Measurements from ENCODE around the gene SIK3.

Gene SIK3

DNA sequence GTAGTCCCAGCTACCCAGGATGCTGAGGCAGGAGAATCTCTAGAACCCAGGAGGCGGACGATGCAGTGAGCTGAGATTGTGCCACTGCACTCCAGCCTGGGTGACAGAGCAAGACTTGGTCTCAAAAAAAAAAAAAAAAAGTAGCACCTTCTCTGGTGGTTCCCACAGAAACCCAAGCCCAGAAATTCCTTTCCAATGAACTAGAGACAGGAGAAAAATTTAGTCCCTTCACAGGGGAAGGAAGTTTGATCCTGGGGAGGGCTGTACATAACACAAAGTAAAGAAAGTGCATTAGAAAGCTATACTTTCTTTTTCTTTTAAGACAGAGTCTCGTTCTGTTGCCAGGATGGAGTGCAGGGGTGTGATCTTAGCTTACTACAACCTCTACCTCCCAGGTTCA lies 235.3 kb downstream of the SIK3 start:
- DNase-seq (ENCODE audit: low spot score) = no peak

DNA sequence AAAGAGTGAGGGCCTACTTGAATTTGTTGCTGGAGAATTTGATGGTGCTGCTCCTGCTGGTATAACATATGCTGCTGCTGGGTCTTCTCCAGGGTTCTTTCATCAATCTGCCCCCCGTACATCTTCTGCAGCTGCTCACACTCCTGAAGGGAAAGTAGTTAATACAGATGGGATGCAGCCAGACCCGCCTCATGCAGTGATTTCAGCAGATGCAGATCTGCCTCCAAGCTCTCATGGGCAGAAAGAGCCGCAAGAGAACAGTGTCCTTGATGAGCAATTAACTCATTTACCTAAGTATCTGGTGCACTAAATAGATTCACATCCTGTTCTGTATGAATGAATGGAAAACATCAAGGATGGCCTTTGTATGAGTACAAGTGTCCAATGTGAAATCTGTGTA lies 236.0 kb downstream of the SIK3 start:
- DNase-seq (ENCODE audit: low spot score) = no peak

DNA sequence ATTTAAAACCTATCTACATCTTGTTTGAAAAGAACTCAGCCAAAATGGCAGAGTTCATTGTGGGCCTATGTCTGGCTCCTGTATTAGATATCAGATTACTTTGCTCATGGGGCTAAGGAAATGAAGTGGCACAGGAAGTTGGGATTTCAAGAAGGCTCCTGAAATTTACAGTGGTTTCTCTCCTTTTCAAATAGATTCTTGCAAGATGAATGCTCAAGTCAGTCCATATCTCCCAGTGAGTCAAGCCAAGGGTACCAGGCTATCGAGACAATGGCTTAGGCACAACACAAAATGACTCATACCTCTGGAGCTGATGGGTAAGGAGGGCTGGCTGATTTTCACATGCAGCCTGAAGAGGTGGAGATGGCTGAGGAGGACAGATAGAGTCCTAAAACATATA lies 236.7 kb downstream of the SIK3 start:
- no peak for DNase-seq (ENCODE audit: low spot score)

DNA sequence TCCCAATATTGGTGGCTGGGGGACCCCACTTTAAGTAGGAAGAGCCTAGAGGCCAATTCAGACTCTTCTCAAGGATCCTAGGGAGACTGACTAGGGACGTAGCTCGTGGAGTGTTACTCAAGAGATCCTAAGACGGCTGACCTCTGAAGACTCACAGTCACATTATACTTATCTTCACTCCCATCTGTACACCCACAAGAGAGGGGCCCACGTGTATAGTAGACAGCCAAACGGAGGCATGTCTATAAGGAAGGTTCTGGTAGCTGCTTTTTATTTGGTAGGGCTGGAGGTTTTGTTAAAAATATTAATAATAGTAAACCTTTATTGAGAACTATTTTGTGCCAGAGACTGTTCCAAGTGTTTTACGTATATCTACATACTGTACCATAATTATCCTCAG lies 237.9 kb downstream of the SIK3 start:
- no peak for DNase-seq (ENCODE audit: low spot score)

DNA sequence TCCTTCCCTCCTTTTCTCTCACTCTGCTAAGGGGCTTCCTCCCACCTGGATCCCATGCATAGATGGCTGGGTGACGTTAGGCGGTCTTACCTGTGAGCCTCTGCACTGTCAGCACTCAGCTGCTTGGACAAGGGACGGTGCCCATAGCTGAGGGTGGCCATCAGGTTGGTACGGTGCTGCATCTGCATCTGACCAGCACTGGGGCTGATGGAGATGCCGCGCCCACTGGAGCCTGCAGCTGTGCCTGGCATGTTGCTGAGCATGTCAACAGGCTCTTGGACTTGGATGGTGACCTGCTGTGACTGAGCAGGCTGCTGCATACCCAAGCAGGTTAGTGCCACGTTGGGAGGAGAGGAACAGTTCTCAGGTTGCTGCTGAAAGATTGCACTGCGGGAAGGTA lies 239.1 kb downstream of the SIK3 start:
- no peak for DNase-seq (ENCODE audit: low spot score)

DNA sequence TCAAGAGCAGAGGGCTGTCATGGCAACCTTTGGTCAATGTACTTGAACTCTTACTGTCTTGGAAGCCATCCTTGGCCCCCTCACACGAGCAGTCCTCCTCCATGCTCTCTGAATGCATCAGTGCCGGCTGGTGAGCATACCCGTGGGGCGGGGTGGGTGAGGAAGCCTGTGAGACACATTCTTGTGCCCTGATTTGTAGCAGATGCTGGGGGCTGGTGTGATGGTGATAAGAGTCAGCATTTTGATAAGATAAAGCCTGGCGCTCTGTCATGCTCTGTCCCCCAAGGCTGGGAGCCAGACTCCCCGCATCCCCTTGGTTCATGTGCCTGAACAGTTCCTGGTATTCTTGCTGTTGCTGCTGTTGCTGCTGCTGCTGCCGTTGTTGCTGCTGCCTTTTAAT lies 240.3 kb downstream of the SIK3 start:
- no peak for DNase-seq (ENCODE audit: low spot score)

DNA sequence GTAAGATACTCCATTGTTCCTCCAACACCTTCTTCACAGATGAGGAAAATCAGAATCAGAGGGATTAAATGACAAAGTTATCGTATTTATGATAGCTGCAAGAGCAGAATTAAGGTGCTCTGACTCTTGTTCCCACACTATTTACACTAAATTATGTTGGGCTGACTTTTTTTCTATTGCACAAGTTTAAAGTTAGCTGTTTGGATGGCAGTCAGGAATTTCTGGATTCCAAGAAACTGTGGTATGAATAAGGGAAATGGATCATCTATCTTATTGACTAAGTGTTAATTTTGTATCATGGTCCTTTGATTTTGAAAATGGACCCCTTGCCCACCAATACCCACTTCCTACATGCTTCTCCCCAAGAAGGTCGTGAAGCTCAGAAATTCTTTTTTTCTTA lies 240.9 kb downstream of the SIK3 start:
- DNase-seq (ENCODE audit: low spot score) = no peak

DNA sequence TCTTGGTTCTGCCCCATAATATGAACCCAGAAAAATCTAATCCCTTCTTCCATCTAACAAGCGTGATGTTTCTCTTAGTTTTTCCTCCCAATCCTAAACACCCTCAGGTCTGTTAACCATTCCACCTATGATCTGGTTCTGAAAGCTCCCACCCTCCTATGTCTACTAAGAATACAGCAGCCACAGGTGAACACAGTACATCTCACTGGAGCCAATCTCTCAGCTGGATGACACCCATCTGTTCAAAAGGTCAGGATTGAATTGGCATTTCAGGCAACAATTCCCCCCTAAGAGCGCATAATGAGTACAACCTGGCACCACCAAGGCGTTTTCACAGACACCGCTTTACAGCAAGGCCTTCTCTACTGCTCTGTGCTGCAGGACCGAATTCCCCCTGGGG lies 241.8 kb downstream of the SIK3 start:
- DNase-seq (ENCODE audit: low spot score) = no peak

DNA sequence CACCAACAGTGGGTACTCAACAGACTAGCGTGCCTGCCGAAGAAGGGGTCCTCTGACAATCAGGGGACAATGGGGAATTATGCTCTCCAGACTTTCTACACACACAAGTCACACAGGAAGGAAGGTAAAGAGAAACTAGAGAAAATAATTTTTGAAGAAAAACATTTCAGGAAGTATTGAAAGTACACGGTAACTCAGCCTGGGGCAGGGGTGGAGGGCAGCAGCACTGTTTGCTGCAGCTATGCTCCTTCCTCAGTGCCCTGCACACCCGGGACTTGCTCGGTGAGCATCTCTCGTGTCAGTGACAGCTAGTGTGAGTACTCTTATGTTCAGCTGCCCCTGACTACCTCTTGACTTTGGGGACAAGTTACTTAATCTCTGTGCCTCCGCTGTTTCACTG lies 242.8 kb downstream of the SIK3 start:
- no peak for DNase-seq (ENCODE audit: low spot score)

DNA sequence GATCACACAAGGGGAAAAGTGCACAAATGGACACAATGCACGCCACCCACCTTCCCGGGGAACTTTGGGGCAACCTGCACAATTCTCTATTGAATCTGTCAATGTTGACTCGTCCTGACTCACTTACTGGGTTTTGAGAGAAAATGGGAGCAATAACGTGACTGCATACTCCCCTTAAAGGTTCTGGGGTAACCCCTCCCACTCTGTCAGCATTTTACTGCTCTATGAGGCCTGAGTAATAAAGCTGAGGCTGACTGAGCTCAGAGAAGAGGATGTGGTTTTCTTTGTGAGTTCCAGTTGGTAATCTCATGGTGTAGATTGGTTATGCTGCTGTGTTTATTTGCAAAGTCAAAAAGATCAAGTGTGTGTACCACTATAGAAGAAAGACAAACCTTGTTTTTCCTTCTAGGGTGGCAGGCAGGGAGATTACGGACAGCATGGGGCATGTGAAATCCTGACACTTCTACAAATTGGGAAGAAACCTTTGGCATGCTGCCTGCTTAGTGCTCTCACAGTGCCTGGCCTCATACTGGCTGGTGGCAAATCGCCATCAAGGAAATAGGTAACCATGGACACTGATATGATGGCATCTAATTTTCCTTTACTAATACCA lies 244.7 kb downstream of the SIK3 start:
- DNase-seq (ENCODE audit: low spot score) = no peak

DNA sequence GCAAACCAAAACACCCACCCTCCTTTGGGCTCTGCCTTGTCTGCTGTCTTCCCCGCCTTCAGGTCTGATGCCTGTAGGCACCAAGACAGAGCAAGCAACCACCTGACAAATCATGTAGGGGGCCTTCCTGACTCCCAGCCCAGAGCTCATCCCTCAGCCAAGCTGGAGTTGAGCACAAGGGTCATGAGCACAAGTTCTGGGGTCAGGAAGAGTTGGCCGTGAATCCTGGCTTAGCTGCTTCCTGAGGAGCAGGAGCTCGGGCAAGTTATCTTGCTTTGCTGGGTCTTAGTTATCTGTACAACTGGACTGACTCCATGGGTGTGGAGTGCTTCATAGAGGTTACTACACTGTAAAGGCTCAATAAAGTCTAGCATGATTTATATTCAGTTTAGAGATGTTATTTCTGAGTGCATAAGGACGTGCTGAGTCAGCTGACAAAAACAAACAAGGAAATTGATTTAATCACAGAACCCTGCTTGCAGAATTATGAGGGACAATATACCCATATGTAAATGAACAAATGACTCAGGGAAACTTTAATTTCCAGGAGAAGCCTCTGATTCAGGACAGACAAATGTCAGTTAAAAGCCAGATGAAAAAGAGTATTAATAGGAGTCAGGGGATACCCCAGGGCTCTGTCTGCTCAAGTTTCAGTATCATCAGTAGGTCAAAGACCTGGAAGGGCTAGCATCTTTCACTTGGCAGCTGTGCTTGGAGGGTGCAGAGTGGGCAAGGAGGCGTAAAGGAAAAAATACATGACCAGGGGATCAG lies 245.8 kb downstream of the SIK3 start:
- no peak for DNase-seq (ENCODE audit: low spot score)

DNA sequence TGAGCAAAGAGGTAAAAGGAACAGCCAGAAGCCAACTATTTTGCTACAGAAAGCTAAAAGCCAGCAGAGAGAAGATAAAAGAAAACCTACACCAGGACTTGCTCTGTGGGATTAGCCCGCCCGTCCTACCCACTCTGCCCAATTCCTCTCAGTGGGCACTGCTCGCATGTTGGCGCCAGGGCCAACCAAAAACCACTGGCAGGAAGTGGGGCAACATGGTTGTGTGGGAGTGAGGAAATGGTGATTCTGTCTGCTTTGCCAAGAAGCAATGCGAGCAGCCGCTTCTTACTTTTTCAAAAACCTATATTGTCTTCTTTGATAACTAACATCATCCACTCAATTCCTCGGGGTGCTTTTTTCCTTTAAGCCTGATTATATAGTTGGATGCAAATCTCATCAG lies 246.6 kb downstream of the SIK3 start:
- DNase-seq (ENCODE audit: low spot score) = no peak

DNA sequence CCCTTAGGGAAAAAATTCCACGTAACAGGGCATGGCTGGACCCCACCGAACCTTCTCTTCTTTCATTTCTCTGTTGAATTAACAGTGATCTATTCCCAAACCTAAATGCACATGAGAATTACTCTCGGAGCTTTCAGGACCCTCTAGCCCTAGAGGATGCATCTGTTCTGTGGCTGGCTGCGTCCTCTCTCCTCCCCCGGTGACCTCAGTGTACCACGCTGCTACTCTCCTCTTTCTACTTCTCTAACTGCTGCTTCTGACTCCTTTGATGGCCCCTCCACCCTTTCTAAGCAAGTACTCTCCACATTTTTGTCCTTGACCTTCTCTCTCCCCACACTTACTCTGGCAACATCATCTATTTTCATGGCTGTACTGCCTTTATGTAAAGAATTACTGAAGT lies 248.7 kb downstream of the SIK3 start:
- DNase-seq (ENCODE audit: low spot score) = no peak

DNA sequence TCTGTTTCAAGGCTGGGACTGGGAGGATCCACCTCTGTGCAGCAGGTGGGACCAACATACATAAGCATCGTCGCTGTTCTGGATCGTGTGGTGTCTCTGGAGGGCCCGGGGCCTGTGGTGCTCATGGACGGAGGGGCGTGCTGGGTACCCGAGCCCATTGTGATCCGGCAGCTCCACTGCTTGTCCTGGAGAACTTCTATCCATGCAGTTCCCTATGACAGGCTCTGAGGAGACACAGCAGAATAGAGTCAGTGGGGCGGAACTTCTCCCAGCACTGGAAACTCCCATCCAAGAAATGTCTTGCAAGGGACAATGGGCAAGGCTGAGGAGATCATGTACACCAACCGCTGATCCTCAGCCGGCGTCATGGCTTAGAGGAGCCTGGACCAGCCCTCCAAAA lies 249.2 kb downstream of the SIK3 start:
- DNase-seq (ENCODE audit: low spot score) = no peak

DNA sequence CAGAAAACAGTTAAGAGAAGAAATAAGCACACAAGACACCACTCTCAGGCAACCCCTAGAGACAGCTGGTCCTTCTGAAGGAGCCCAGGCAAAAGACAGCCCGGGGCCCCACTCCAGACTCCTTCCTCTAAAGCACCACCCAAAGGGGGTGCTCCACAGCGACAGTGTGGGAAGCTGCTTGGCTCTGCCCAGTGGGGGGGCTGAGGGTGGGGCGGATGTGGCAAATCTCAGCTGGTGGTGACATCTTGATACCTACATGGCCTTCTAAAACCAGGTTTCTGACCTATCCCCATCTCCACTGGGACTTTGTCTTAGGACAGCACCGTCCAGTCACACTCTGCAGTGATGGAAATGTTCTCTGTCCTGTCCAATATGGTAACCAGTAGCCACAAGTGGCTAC lies 250.6 kb downstream of the SIK3 start:
- DNase-seq (ENCODE audit: low spot score) = no peak

DNA sequence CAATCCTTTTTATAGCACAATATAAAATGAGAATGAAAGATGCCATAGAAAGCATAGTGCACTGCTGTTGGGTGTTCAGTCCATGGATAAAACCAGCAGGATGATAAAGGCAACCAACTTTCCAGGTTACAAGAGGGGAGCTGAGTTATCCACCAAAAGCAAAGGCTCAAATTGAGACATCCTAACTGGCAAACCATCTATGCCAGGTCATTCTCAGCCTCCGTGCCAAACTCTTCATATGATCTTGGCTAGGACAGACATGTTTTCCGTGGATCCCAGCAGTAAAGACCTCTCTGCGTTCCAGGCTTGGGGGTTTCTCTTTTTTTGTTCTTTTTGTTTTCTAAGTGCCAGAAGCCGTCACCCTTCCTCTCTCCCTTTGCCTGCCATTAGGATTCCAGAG lies 253.5 kb downstream of the SIK3 start:
- no peak for DNase-seq (ENCODE audit: low spot score)

DNA sequence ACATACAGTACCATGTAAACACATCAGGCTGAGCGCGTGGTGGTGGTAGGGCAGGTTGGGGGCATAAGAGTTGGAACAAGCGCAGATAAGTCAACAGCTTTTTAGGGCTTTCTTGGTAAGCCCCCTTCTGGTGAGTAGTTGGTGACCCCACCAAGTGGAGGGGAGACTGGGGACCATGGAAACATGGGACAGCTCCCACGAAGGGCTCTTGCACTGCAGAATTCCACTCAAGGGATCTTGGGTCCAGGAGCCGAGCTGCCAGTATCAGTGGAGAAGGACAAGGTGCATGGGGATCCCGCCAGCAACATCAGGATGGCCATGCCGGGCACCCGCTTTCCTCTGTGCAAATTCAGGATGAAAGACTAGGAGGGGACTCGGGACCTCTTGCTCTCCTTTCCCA lies 254.6 kb downstream of the SIK3 start:
- DNase-seq (ENCODE audit: low spot score) = no peak

DNA sequence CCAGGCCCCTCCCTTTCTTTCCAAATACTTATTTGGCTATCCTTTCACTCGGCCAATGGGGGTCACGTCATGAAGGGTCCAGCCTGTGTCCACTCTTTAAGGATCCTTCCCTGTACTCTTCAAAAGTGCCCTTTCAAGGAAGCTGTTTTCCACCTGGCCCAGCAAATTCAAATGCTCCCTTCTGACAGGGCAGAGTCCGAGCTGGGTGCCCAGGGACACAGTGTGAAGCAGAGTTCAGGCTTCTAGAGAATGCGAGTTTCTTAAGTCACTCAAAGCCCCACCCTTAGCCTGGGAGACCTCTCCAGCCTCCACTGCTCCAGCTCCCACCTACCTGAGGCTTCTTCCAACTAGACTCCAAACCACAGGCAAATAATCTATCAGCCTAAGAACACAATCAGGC lies 255.3 kb downstream of the SIK3 start:
- DNase-seq (ENCODE audit: low spot score) = no peak

DNA sequence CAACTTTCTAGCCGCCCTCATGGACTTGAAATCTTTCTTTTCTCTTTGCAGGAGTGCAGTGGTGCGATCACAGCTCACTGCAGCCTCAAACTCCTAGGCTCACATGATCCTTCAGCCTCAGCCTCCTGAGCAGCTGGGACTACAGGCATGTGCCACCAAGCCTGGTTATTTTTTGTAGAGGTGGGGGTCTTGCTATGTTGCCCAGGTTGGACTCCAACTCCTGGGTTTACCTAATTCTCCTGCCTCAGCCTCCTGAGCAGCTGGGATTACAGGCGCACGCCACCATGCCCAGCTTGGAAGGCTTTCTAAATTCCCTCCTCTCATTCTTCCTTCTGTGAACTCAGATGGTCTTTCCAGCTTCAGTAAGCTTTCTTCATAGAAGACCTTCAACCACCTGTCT lies 256.1 kb downstream of the SIK3 start:
- no peak for DNase-seq (ENCODE audit: low spot score)

DNA sequence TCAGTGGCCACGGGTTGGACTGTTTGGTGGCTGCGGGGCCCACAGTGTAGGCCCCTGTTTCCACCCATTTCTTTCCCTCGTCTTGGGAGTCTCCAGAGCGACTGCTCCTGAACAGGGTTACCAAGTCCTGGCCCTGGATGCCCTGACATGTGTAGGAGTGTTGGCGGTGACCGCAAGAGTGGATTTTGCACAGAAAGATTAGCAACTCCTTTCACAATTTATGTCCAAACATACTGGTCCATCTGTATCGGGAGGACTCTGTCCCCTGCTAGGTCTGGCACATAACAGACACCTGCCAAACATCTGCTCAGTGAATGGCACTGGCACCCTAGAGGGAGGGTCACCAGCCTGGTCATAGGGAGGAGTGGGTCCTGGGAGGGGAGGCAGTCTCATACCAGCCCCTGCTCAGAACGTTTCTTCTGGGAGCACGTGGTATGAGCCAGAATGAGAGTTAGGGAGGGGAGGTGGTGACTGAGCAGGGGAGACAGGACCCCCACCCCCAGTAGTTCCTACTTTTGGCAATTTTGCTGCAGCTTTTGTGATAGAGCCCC lies 257.4 kb downstream of the SIK3 start:
- no peak for DNase-seq (ENCODE audit: low spot score)

DNA sequence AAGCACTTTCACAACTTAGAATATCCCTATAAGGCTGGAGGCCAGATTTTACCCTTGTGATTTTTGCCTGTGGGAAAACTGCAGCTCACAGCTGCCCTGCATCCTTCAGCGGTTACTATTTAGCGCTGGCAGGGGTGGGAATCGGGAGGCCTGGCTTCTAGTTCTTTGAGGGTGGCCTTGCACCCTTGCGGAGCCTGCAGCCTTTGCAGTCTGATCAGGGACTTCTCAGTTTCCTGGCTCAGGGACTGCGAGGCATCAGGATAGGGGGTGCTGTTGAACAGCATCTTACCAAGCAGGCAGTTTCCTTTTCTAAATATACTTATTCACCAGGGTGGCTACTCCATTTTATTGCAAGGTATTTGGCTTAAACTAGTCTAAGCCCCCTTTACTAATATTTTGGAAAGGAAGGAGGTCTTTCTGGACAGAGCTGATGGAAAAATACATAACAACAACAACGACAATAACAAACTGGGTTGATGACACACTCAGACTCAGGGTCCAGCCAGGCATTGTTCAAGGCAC lies 257.9 kb downstream of the SIK3 start:
- no peak for DNase-seq (ENCODE audit: low spot score)

DNA sequence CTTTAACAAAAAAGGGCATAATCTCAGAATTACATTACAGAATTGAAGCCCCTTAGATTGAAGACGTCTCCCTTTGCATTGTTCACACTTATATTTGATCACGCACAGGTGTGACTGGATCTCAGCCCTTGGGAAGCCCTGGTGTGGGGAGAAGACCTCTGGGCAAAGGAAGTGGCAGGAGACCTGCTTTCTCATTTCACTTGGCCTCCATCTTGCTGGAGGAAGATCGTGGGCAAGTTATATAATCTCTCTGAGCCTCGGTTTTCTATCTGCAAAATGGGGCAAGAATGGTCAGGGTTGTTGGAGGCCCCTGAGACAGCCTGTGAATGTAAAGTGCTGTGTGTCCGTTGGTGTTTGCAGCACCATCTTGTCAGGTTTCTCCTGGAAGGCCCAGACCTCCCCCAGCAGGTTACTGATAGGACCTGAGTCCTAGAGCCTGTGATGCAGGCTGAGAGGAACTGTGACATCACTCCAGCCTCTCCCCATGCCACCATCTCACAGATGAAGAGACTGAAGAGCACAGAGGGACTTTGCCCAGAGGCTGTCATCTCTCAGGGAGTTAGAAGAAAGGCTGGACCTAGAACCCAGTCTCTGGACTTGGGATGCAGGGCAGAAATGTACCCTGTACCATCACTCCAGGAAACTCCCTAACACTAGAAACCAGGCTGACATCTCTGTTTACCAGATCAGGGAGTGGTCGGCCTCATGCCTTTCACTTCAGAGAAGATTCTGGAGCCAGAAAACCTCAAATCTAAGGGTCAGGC lies 259.7 kb downstream of the SIK3 start:
- DNase-seq (ENCODE audit: low spot score) = no peak
